ENCODE results near the gene ZNF219. TPM values are rescaled to one million over a fixed set of nuclear protein-coding genes. Genes with fewer than 3 reads are reported as not detected.

ZNF219 gene
- 3.5 and 6.4 TPM in 2 replicates for total RNA-seq
- 0.96 TPM for total RNA-seq (2013)
- 3.3 and 6.3 TPM in 2 replicates for polyA plus RNA-seq
- polyA minus RNA-seq = 2.3 and 2.6 TPM in 2 replicates

GRCh38 chr14:21098076-21098891, at the start of gene ZNF219:
Gene ZNF219 (minus strand): TSS chr14:21098655. CDS start chr14:21093591, 5,064 bp downstream.
- peak within 1 kb of the TSS; percentile 92 for H3K4me2 ChIP-seq (replicated peaks; ENCODE audit: low read depth, low read length, poor library complexity, severe bottlenecking)
- POLR2A ChIA-PET = interaction anchor here (0.6 to 1.8 kb wide), 3 partner anchors 11 to 109 kb away, joined by 3 to 10 read pairs (median 4); no protein-coding TSS in a partner anchor
- peaks cover 0 to 29% (median 17%) of the 10 kb centered on the region in 4 experiments for H3K27me3 ChIP-seq (replicated peaks in 1 of 4; ENCODE audit: control extremely low read depth in 1 of 4, control insufficient read depth in 3 of 4, insufficient read depth in 4 of 4, low read length in 3 of 4)
- H3K27ac ChIP-seq (ENCODE audit: low read length in 2 of 2) = no peak within 1 kb of the TSS
- TF ChIP-seq CTCF (IDR thresholded peaks at IDR 0.05) = no peak
- TF ChIP-seq EZH2 (IDR thresholded peaks at IDR 0.05; ENCODE audit: borderline replicate concordance, insufficient read depth, low read depth, low read length, poor library complexity, severe bottlenecking) = no peak
- H3K9me3 Mint-ChIP-seq (ENCODE audit: insufficient read depth) = no peaks in the 10 kb centered on the region
- CTCF ChIA-PET = interaction anchor here (0.6 to 7.5 kb wide), 10 partner anchors 6 to 1227 kb away, joined by 3 to 171 read pairs (median 6); partner anchors contain the start of genes ARHGEF40 and TMEM253
- H3K27ac Mint-ChIP-seq = peak within 1 kb of the TSS; percentile 59
- H3K4me3 Mint-ChIP-seq = peak within 1 kb of the TSS; percentile 85
- H4K20me1 ChIP-seq (ENCODE audit: control insufficient read depth, insufficient read depth, low read length, poor library complexity, severe bottlenecking) = no peaks in the 10 kb centered on the region
- H3K27me3 Mint-ChIP-seq = peaks cover 26% of the 10 kb centered on the region
- intact Hi-C loops (cut with micrococcal nuclease) = no loop called here
- H3K4me1 Mint-ChIP-seq = peaks cover 12% of the 10 kb centered on the region
- peak; percentile 42 for DNase-seq
- peak within 1 kb of the TSS; percentile 62 for H3K9ac ChIP-seq (ENCODE audit: low read length)
- no peaks in the 10 kb centered on the region for H3K79me2 ChIP-seq (ENCODE audit: control insufficient read depth, insufficient read depth, low read length)
- H3K36me3 ChIP-seq (replicated peaks in 1 of 2; ENCODE audit: control extremely low read depth in 1 of 2, control insufficient read depth in 1 of 2, extremely low read depth in 1 of 2, insufficient read depth in 2 of 2, low read length in 1 of 2) = no peaks in the 10 kb centered on the region
- H2AFZ ChIP-seq (ENCODE audit: insufficient read depth, low read depth, low read length, poor library complexity, severe bottlenecking) = peak within 1 kb of the TSS; percentile 70
- 0% methylated on average over 42 of the region's 90 CpGs for WGBS (ENCODE audit: insufficient coverage)
- peak; percentile 62 for ATAC-seq (ENCODE audit: low read depth)
- peak within 1 kb of the TSS; percentile 44 to 61 (median 58) for H3K4me3 ChIP-seq (ENCODE audit: control extremely low read depth in 1 of 5, extremely low read depth in 1 of 5, insufficient read depth in 1 of 5, low read depth in 2 of 5, low read length in 4 of 5)
- H3K9me3 ChIP-seq (ENCODE audit: control extremely low read depth in 1 of 3, control insufficient read depth in 2 of 3, insufficient read depth in 1 of 3, low read length in 2 of 3) = no peaks in the 10 kb centered on the region
- H3K4me1 ChIP-seq (ENCODE audit: control insufficient read depth in 2 of 2, insufficient read depth in 2 of 2, low read length in 2 of 2) = peaks cover 16 to 21% of the 10 kb centered on the region in 2 donors

- intact Hi-C loops (cut with micrococcal nuclease) = no loop called here
- peaks cover 20% of the 10 kb centered on the region for H3K27me3 Mint-ChIP-seq
- Histone ChIP-seq H3K27ac (ENCODE audit: low read length in 2 of 2) (no peak overlapping the region), H4K20me1 (ENCODE audit: control insufficient read depth, insufficient read depth, low read length, poor library complexity, severe bottlenecking) (no peaks in the 10 kb centered on the region), H3K4me1 (ENCODE audit: control insufficient read depth in 2 of 2, insufficient read depth in 2 of 2, low read length in 2 of 2) (no peaks in the 10 kb centered on the region), H3K9me3 (ENCODE audit: control extremely low read depth in 1 of 3, control insufficient read depth in 2 of 3, insufficient read depth in 1 of 3, low read length in 2 of 3) (peaks cover 0 to 11% (median 10%) of the 10 kb centered on the region in 3 donors), H3K4me3 (ENCODE audit: control extremely low read depth in 1 of 5, extremely low read depth in 1 of 5, insufficient read depth in 1 of 5, low read depth in 2 of 5, low read length in 4 of 5) (no peak overlapping the region), H3K36me3 (replicated peaks in 1 of 2; ENCODE audit: control extremely low read depth in 1 of 2, control insufficient read depth in 1 of 2, extremely low read depth in 1 of 2, insufficient read depth in 2 of 2, low read length in 1 of 2) (no peaks in the 10 kb centered on the region), H3K79me2 (ENCODE audit: control insufficient read depth, insufficient read depth, low read length) (no peaks in the 10 kb centered on the region), H3K27me3 (replicated peaks in 1 of 4; ENCODE audit: control extremely low read depth in 1 of 4, control insufficient read depth in 3 of 4, insufficient read depth in 4 of 4, low read length in 3 of 4) (no peaks in the 10 kb centered on the region), H2AFZ (ENCODE audit: insufficient read depth, low read depth, low read length, poor library complexity, severe bottlenecking) (no peak overlapping the region), H3K4me2 (replicated peaks; ENCODE audit: low read depth, low read length, poor library complexity, severe bottlenecking) (no peak overlapping the region), H3K9ac (ENCODE audit: low read length) (no peak overlapping the region)
- POLR2A ChIA-PET = no interaction called here
- DNase-seq (no peak), ATAC-seq (ENCODE audit: low read depth) (no peak)
- no peaks in the 10 kb centered on the region for H3K4me1 Mint-ChIP-seq
- no peak overlapping the region for H3K27ac Mint-ChIP-seq
- CTCF ChIA-PET = no interaction called here
- no peak overlapping the region for H3K4me3 Mint-ChIP-seq
- H3K9me3 Mint-ChIP-seq (ENCODE audit: insufficient read depth) = no peaks in the 10 kb centered on the region
- TF ChIP-seq EZH2 (IDR thresholded peaks at IDR 0.05; ENCODE audit: borderline replicate concordance, insufficient read depth, low read depth, low read length, poor library complexity, severe bottlenecking) (no peak), CTCF (IDR thresholded peaks at IDR 0.05) (peak; percentile 14)
Measured at GRCh38 chr14:21145437-21145836, 47.0 kb upstream of the ZNF219 start.
